Activated CD8-positive, alpha-beta memory T cell treated with anti-CD3 and anti-CD28 coated beads, Interleukin-2, amount 50 U/mL, for 1 hour (primary cell): ENCODE results near the gene XIRP2.
"Not testable (repeated sequence)": the region's sequence is repeated elsewhere in the genome, so short reads cannot be mapped to it uniquely, and the experiment has no call there.

Source experiments
- DNase-seq: peaks from one replicate; pipeline ENCODE4 v3.0.0-alpha.2; 2020; ENCODE audit errors: extremely low read depth

Gene XIRP2

GRCh38 chr2:167048829-167049228, 160.5 kb downstream of the XIRP2 start:
- no peak for DNase-seq

DNA sequence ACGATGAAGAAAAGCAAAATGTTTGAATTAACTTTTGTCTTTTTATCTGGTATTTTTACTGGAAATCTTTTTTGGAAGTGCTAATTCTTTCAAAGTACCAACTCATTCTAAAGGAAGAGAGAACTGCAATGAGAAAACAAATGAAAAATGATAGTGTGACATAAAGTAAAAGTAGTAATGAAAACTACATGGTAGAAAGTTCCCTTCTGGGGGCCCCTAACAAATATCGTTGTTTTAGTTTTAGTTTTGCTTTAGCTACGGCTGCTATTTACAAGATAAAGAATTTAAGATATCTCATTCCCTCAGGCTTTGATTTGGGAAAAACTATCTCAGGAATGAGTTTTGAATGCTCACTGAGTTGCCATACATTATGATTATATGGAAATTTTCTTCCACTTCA, 161.4 kb downstream of the XIRP2 start:
- no peak for DNase-seq

DNA sequence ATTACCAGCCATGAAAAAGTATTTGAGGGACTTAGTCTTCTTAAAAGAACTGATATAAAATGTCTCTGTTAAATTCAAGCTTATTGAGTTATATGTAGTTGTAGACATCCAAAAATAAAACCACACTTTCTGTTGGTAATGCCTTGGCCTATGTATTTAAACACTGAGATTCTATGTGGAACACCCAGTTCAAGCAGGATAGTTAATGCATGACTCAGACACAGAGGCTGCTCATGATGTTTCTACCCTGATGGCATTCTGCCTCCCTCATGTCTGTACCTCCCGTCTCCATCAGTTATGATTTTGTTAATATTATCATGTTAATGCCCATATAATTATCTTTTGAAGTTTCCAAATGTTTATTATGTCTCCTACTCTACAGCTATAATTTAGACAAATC, 164.5 kb downstream of the XIRP2 start:
- DNase-seq = no peak

- no peak for DNase-seq
Measured at GRCh38 chr2:167054881-167055280, 166.6 kb downstream of the XIRP2 start.

- DNase-seq = no peak
Measured at GRCh38 chr2:167057446-167057845, 169.2 kb downstream of the XIRP2 start.

- no peak for DNase-seq
Measured at GRCh38 chr2:167059173-167059572, 170.9 kb downstream of the XIRP2 start.

DNA sequence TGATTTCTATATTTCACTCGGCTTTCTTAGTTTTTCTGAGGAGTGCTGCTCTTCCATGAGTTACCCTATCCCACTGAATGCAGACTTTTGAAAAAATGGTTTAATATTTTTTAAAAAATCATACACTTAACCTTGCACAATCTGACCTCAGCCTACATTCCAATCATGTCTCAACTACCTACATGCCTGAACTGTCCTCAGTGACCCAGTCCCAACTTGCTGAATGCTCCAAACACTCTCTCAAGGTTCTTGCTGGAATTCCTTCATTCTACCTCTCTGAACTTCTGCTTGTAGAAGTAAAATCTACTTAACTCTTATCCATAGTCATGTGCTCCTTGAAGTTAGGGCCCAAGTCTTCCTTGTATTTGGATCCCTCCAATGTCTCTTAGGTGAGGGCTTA, 181.6 kb downstream of the XIRP2 start:
- DNase-seq = no peak

GRCh38 chr2:167075708-167076107, 187.4 kb downstream of the XIRP2 start:
- DNase-seq = not testable (repeated sequence)

DNA sequence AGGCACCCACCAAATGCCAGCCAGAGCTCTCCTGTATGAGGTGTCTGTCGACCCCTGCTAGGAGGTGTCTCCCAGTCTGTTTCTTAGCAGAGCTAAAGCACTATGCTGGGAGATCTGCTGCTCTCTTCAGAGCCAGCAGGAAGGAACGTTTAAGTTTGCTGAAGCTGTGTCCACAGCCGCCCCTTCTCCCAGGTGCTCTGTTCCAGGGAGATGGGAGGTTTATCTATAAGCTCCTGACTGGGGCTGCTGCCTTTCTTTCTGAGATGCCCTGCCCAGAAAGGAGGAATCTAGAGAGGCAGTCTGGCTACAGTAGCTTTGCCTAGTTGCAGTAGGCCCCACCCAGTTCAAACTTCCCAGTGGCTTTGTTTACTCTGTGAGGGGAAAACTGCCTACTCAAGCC, 210.7 kb downstream of the XIRP2 start:
- not testable (repeated sequence) for DNase-seq

DNA sequence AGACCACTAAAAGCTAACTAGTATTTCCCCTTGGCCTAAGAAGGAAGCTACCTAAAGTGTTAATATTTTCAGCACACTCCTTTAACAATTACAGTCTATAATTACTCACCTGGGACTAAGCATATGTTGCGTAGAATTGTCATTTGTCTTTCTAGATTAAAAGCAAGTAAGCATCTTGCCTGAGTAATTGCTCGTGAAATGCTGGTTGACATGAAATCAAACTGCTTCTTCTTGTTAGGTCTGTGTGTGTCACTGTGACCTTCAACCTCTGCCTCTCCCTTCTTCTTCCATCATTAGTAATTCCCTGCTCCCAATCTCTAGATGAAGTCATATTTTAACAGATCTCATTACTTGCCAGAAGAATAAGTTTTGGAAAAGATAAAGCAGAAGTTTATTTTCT, 212.2 kb downstream of the XIRP2 start:
- DNase-seq = no peak

GRCh38 chr2:167103028-167103756, 214.9 kb downstream of the XIRP2 start:
- no peak for DNase-seq

DNA sequence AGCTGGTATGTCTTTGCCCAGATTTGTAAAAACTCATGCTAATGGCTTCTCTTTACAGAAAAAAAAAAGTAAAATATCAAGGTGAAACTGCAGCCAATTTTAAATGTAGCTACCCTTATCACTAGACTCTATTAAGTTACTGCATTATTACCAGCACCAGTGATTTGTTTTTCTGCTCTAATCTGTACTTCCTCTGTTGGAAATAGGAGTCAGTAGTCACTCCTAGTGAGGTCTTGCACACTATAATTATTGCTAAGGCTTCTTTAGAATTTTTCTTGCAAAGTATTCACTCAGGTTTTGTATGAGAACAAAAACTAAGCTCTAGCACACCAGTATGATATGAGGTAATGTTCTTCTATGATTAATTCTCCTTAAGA, 215.5 kb downstream of the XIRP2 start:
- no peak for DNase-seq

DNA sequence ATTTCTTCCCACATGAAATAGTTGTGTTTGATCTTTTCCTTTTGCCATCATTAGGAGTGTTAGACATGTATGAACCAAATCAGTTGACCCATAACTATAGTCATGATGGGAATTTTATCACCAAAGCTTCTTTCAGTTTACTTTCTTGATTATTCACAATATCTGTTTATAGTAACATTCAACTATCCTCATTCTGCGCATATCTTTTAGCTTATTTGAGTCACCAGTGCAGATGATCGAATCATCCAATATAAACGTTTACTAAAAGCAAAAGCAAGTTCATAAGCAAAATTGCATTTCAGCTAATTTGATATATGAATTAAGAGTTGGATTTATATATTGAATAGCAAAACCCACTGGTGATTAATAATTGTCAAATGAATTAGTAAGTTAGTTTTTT, 216.4 kb downstream of the XIRP2 start:
- DNase-seq = no peak

DNA sequence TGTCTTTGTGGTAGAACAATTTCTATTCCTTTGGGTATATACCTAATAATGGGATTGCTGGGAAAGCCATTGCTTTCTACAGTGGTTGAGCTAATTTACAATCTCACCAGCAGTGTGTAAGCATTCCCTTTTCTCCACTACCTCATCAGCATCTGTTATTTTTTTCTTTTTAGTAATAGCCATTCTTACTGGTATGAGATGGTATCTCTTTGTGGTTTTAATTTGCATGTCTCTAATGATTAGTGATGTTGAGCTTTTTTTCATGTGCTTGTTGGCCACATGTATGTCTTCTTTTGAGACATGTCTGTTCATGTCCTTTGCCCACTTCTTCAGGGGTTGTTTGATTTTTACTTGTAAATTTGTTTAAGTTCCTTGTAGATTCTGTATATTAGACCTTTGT, 221.4 kb downstream of the XIRP2 start:
- not testable (repeated sequence) for DNase-seq

DNA sequence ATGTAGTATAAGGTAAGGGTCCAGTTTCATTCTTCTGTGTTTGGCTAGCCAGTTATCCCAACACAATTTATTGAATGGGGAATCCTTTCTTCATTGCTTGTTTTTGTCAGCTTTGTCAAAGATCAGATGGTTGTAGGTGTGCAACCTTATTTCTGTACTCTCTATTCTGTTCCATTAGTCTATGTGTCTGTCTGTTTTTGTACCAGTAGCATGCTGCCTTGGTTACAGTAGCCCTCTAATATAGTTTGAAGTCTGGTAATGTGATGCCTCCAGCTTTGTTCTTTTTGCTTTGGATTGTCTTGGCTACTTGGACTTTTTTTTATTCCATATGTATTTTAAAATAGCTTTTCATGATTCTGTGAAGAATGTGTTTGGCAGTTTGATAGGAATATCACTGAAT, 222.1 kb downstream of the XIRP2 start:
- DNase-seq = no peak

- no peak for DNase-seq
Measured at GRCh38 chr2:167114018-167114417, 225.7 kb downstream of the XIRP2 start.

DNA sequence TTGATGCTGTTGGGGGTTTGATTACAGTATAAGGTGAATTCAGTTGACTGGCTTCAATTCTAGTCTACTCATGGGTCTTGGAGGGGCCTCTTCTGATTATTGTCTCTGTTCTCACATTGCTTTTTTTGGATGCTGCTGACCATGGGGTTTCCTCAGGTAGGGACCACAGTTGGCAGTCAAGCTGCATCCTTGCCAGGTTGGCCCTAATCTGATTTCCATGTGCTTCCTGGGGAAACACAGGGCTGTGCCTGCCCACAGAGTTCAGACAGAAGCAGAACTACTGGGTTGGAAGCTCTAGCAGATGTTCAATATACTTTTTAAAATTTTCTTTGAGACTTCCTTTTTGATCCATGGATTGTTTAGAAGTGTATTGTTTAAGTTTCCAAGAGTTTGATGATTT, 227.3 kb downstream of the XIRP2 start:
- no peak for DNase-seq

DNA sequence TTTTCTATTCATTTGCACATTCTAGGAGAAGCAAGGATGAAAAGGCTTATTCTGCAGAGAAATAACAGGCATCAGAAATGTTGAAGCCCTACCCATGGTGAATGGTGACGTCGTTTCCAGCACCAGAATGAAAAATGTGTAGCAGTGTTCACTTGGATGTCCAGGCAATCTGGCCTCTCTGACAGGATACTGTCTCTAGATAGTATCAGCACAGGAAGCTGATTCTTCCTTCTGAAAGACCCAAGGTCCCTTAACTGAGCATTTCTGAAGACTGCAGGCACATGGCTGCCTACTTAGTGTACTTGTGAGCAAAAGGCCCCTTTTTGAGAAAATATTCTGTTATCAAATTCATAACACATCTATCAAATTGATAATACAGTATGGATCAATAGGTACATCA, 234.1 kb downstream of the XIRP2 start:
- no peak for DNase-seq

GRCh38 chr2:167126165-167126564, 237.9 kb downstream of the XIRP2 start:
- DNase-seq = no peak

DNA sequence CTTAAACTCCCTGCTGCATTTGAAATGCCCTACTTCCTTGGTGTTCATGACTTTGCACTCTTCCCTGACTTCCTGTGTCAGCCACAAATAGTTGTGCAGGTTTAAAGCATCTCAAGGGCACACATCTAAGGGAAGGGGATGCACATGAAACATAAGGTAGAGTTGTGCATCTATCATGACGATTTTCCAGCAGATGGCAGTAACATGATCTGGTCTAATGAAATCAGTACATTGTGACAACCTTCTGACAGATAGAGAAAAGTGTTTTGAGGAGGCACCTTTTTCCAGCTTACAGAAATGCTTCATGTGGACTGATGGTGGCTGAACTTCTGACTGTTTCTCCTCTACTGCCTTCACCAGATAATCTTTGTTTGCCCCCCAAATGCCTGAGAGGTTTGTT, 238.9 kb downstream of the XIRP2 start:
- DNase-seq = no peak

DNA sequence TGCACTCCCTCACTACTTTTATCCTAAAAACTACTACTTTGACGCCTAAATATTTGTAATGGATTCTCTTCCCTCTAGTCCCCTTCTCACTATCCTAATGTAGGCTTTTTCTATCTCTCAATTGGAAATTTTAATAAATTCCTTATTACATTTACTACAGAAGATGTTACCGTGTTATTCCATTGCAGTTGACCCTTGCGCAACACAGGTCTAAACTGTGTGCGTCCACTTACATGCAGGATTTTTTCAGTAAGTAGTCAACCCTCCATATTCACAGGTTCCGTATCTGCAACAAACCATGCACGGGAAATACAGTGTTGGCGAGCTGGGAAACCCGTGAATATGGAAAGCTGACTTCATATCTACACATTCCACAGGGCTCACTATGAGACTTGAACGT, 239.8 kb downstream of the XIRP2 start:
- DNase-seq = no peak

GRCh38 chr2:167132066-167132465, 243.8 kb downstream of the XIRP2 start:
- DNase-seq = no peak

- DNase-seq = no peak
Measured at GRCh38 chr2:167132906-167133555, 244.8 kb downstream of the XIRP2 start.

DNA sequence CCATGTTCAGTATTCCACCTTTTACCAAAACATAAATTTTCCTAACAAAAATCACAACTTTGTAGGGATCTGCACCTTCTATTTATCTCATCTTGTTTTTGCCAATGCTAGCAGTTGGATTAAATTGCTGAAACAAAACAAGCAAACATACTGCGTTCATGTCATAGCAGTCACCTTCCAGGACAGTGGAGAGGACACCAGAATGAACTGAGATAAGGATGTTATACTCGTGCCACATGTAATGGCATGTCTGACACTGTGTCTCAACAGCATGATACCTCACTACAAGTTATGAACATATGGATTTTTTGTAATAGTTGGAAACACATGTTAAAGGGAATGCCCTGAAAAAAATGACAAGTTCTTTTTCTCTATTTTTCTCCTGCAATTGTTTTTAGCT, 245.3 kb downstream of the XIRP2 start:
- no peak for DNase-seq
